Measurements from ENCODE around the gene CRHR1.

DNA sequence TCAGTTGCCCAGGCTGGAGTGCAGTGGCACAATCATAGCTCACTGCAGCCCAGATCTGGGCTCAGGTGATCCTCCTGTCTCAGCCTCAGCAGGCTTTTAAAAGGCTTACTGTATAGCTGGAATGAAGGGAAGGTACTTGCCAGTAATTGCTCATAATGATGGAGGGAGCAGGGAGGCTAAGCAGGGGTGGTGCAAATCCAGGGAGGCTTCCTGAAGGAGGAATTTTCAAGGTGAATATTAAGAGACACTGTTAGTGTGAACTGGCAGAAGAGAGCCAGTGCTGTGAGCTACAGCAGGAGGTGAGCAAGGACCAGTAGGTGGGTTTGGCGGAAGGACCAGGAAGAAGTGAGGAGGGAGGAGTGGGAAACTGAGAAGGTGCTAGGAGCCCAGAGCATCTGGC lies 24.7 kb downstream of the CRHR1 start:
- TF ChIP-seq CTCF (conservative IDR thresholded peaks at IDR 0.05; ENCODE audit: low read depth, low read length) = no peak
- no peak for TF ChIP-seq EZH2 (IDR thresholded peaks at IDR 0.05; ENCODE audit: low read length, unreplicated experiment)

All from PC-3 (cell line).